ENCODE data around the gene ATOSB. TPM values are rescaled to one million over a fixed set of nuclear protein-coding genes. Genes with fewer than 3 reads are reported as not detected.

ATOSB gene
- polyA plus RNA-seq, 3 donors from 2014 or later, result 3.3 to 15.6 (median 5.3) TPM

Other genes starting within 250 kb of the ATOSB start
- gene PHF24, start 157.6 kb downstream of the ATOSB start, polyA plus RNA-seq, result not detected
- 1 to 10 TPM; 1.0 to 1.7 (median 1.4) TPM for gene DNAJB5, start 126.1 kb downstream of the ATOSB start, polyA plus RNA-seq
- 100 to 1,000 TPM; 173 to 252 (median 248) TPM for gene VCP, start 43.2 kb downstream of the ATOSB start, polyA plus RNA-seq
- gene FANCG, start 35.9 kb downstream of the ATOSB start, polyA plus RNA-seq, result 10 to 100 TPM in 2 of 3 donors, 1 to 10 TPM in 1; 9.5 to 15.0 (median 10.6) TPM
- 10 to 100 TPM; 23.6 to 38.9 (median 27.8) TPM for gene PIGO, start 19.3 kb downstream of the ATOSB start, polyA plus RNA-seq
- gene STOML2, start 12.7 kb downstream of the ATOSB start, polyA plus RNA-seq, result 100 to 1,000 TPM in 2 of 3 donors, 10 to 100 TPM in 1; 79.7 to 155 (median 116) TPM
- gene UNC13B, start 46.1 kb upstream of the ATOSB start, polyA plus RNA-seq, result under 1 TPM in 1 of 3 donors, not detected in 2; 0.07 TPM